Spleen (tissue), 7 donors: ENCODE measurements around the gene KCNF1.

Source experiments
- POLR2A ChIP-seq, 3 donors: fragments of 450-650 bp; IDR thresholded peaks; one replicate each; pipeline ENCODE4 v1.5.1; 2017; ENCODE audit warnings: antibody characterized with exemption in 3 of 3, mild to moderate bottlenecking in 1 of 3
- TF ChIP-seq, protein P1 (sequence below), 11 experiments: fragments of 200-600 bp in 7 of 11; fragments of 450-650 bp in 4 of 11; sonication (generic) in 4 of 11; IDR thresholded peaks in 8 of 11; conservative IDR thresholded peaks in 3 of 11; 1 replicate in 7 of 11; 2 replicates in 4 of 11; pipeline versions ENCODE4 v1.4.0 to v1.8.0; 2016 to 2021; ENCODE audit warnings: antibody characterized with exemption in 11 of 11, inconsistent platforms in 4 of 11, mild to moderate bottlenecking in 1 of 11
- donor health status: DM: no; HTN: no; CAD: no; lungs with moderate emphysema.
- donor health status: DM: no; HTN: no; CAD: no.
- donor health status: DM: no; HTN: no; CAD: no.

DNA sequence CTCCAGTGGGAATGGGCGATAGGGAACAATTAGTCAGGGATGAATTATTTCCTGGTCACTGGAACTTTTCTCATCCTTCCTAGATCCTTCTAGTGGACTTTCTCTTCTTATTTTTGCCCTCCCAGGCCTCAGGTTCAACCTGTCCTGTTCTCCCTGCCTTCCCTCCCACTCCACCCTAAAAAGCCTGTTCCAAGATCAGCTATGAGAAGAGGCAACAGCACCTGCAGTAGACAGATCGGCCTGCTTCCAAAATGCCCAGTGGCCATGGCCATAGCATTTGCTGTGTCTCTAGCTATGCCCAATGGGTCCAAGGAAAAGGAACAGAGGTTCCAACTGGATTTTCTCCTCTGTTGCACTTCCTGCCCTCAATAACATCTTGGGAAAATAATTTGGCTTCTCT is 16.5 kb upstream of the KCNF1 start:
- TF ChIP-seq POLR2A (IDR thresholded peaks at IDR 0.05): no peak
- TF ChIP-seq, protein P1, sequence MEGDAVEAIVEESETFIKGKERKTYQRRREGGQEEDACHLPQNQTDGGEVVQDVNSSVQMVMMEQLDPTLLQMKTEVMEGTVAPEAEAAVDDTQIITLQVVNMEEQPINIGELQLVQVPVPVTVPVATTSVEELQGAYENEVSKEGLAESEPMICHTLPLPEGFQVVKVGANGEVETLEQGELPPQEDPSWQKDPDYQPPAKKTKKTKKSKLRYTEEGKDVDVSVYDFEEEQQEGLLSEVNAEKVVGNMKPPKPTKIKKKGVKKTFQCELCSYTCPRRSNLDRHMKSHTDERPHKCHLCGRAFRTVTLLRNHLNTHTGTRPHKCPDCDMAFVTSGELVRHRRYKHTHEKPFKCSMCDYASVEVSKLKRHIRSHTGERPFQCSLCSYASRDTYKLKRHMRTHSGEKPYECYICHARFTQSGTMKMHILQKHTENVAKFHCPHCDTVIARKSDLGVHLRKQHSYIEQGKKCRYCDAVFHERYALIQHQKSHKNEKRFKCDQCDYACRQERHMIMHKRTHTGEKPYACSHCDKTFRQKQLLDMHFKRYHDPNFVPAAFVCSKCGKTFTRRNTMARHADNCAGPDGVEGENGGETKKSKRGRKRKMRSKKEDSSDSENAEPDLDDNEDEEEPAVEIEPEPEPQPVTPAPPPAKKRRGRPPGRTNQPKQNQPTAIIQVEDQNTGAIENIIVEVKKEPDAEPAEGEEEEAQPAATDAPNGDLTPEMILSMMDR (IDR thresholded peaks at IDR 0.05 in 8 of 11, conservative IDR thresholded peaks at IDR 0.05 in 3 of 11): no peak
